HepG2 (cell line): ENCODE measurements around the gene IL1RAP. TPM values are rescaled to one million over a fixed set of nuclear protein-coding genes. Genes with fewer than 3 reads are reported as not detected.

Experiments used
- ARNT2 ChIP-seq: sonication (generic); formaldehyde crosslinking; IDR thresholded peaks from 2 replicates; pipeline ENCODE4 v1.8.0; 2022; ENCODE audit warnings: mild to moderate bottlenecking, low read depth, missing genetic modification reagents, moderate library complexity
- ATF5 ChIP-seq: sonication (generic); formaldehyde crosslinking; IDR thresholded peaks from 2 replicates; pipeline ENCODE4 v1.4.0; 2020; ENCODE audit warnings: mild to moderate bottlenecking, low read depth, missing genetic modification reagents
- CEBPG ChIP-seq: IDR thresholded peaks from 2 replicates; pipeline ENCODE4 v1.6.1; 2016
- FOXJ3 ChIP-seq: sonication (generic); formaldehyde crosslinking; IDR thresholded peaks from 2 replicates; pipeline ENCODE4 v1.4.0; 2020; ENCODE audit warnings: missing genetic modification reagents, mild to moderate bottlenecking, borderline replicate concordance
- KDM6A ChIP-seq: IDR thresholded peaks from 2 replicates; pipeline ENCODE4 v1.6.1; 2016; ENCODE audit warnings: low read depth
- MEIS1 ChIP-seq: sonication (generic); formaldehyde crosslinking; IDR thresholded peaks from 2 replicates; pipeline ENCODE4 v1.9.0; 2021; ENCODE audit warnings: mild to moderate bottlenecking, missing genetic modification reagents, moderate library complexity, borderline replicate concordance
- MIXL1 ChIP-seq: IDR thresholded peaks from 2 replicates; pipeline ENCODE4 v1.6.1; 2016
- MLX ChIP-seq: IDR thresholded peaks from 2 replicates; pipeline ENCODE4 v1.6.1; 2016
- NONO ChIP-seq, 2 experiments: fragments of 450-650 bp in 1 of 2; sonication (generic) in 1 of 2; formaldehyde crosslinking in 1 of 2; IDR thresholded peaks in 1 of 2; conservative IDR thresholded peaks in 1 of 2; 2 replicates each; pipeline versions ENCODE4 v1.6.1 to v1.8.0; 2017 to 2022; ENCODE audit warnings: mild to moderate bottlenecking in 1 of 2, missing genetic modification reagents in 1 of 2, moderate library complexity in 1 of 2
- POLR2AphosphoS2 ChIP-seq: IDR thresholded peaks from 2 replicates; pipeline ENCODE4 v1.6.1; 2011; ENCODE audit warnings: low read depth, low read length, improper control_type of control experiment
- POLR2G ChIP-seq: fragments of 200-400 bp; formaldehyde crosslinking; IDR thresholded peaks from 2 replicates; pipeline ENCODE4 v1.6.1; 2018; ENCODE audit warnings: mild to moderate bottlenecking, low read depth, low read length, moderate library complexity
- RXRA ChIP-seq: sonication (generic); formaldehyde crosslinking; IDR thresholded peaks from 2 replicates; pipeline ENCODE4 v1.5.1; 2020; ENCODE audit warnings: missing genetic modification reagents
- SKI ChIP-seq: fragments of 450-650 bp; IDR thresholded peaks from one replicate; pipeline ENCODE4 v1.6.1; 2018; ENCODE audit warnings: mild to moderate bottlenecking; ENCODE audit not compliant: partially characterized antibody
- TFE3 ChIP-seq: IDR thresholded peaks from 2 replicates; pipeline ENCODE4 v1.6.1; 2016
- XRCC5 ChIP-seq: fragments of 200-400 bp; formaldehyde crosslinking; optimal IDR thresholded peaks from 2 replicates; pipeline ENCODE3; 2017; ENCODE audit warnings: mild to moderate bottlenecking, low read length
- ZBTB2 ChIP-seq: sonication (generic); formaldehyde crosslinking; IDR thresholded peaks from 2 replicates; pipeline ENCODE4 v1.8.0; 2022; ENCODE audit warnings: low read depth, missing genetic modification reagents
- ZNF280D ChIP-seq: sonication (generic); formaldehyde crosslinking; IDR thresholded peaks from 2 replicates; pipeline ENCODE4 v1.5.1; 2020; ENCODE audit warnings: mild to moderate bottlenecking, missing genetic modification reagents
- ZNF496 ChIP-seq: sonication (generic); formaldehyde crosslinking; IDR thresholded peaks from 2 replicates; pipeline ENCODE4 v1.8.1; 2023; ENCODE audit warnings: mild to moderate bottlenecking, moderate library complexity, missing genetic modification reagents; ENCODE audit not compliant: insufficient replicate concordance
- ZSCAN5A ChIP-seq: sonication (generic); formaldehyde crosslinking; IDR thresholded peaks from 2 replicates; pipeline ENCODE4 v1.8.0; 2022; ENCODE audit warnings: mild to moderate bottlenecking, missing genetic modification reagents, borderline replicate concordance
- polyA plus RNA-seq, 8 experiments: library from polyadenylated mRNA; depleted of rRNA in 3 of 8; stranded (reverse) in 7 of 8; unstranded in 1 of 8; fragments of >200 nt; fragmentation: Illumina TruSeq in 4 of 8; extraction: Trizol in 4 of 8; gene quantifications; 2 replicates each; pipeline versions ENCODE4 v1.2.1 to v1.2.3, GENCODE V29; 2011 to 2016; ENCODE audit warnings: low read depth in 4 of 8, missing spikeins in 1 of 8, mixed read lengths in 1 of 8; ENCODE audit not compliant: insufficient read depth in 1 of 8
- total RNA-seq, 5 experiments: library from RNA; depleted of rRNA; stranded (reverse); fragments of >200 nt; fragmentation: Illumina TruSeq; extraction: Trizol; gene quantifications; 2 replicates each; pipeline ENCODE4 v1.2.3, GENCODE V29; 2016; ENCODE audit warnings: low read depth in 1 of 5

Gene IL1RAP
- total and polyA plus RNA-seq, 2 of the 13 experiments (the other 11 are each of a cell fraction or from before 2014, with no cell fraction given), result 18.3 to 54.9 TPM

- TF ChIP-seq XRCC5 (peak; percentile 79), TFE3 (CRISPR knock-in tag) (0 out of 2 replicates have a peak, but pooled peaks have one; percentile 63), ATF5 (CRISPR knock-in tag) (no peak), MEIS1 (CRISPR knock-in tag) (peak; percentile 80; the same call in 1 of the 2 replicates), ZSCAN5A (CRISPR knock-in tag) (peak; percentile 37; the same call in 1 of the 2 replicates), MLX (CRISPR knock-in tag) (peak; percentile 69; the same call in 1 of the 2 replicates), RXRA (CRISPR knock-in tag) (peak; percentile 81; the same call in 1 of the 2 replicates), CEBPG (CRISPR knock-in tag) (peak; percentile 99), FOXJ3 (peak; percentile 76; the same call in 1 of the 2 replicates), ZNF280D (CRISPR knock-in tag) (peak; percentile 91), POLR2G (0 out of 2 replicates have a peak, but pooled peaks have one; percentile 25), MIXL1 (CRISPR knock-in tag) (peak; percentile 87), ZNF496 (CRISPR knock-in tag) (no peak), POLR2AphosphoS2 (no peak), NONO (IDR thresholded peaks at IDR 0.05) (no peak), NONO (CRISPR knock-in tag; conservative IDR thresholded peaks at IDR 0.05) (peak; percentile 72; the same call in 1 of the 2 replicates), SKI (peak; percentile 56), ARNT2 (CRISPR knock-in tag) (peak; percentile 34; the same call in 1 of the 2 replicates), KDM6A (CRISPR knock-in tag) (peak; percentile 50; the same call in 1 of the 2 replicates), ZBTB2 (no peak)
Observed at GRCh38 chr3:190566043-190566933, 52.4 kb downstream of the IL1RAP start (continued).
